HG02938 (cell line): ENCODE measurements around the gene SLC9A2.

Source experiments
- ATAC-seq: cut with Tn5 transposase; IDR thresholded peaks from one replicate; pipeline ENCODE4 v1.9.1; 2021; ENCODE audit warnings: mild to moderate bottlenecking, moderate library complexity; ENCODE audit not compliant: unreplicated experiment

The SLC9A2 gene

DNA sequence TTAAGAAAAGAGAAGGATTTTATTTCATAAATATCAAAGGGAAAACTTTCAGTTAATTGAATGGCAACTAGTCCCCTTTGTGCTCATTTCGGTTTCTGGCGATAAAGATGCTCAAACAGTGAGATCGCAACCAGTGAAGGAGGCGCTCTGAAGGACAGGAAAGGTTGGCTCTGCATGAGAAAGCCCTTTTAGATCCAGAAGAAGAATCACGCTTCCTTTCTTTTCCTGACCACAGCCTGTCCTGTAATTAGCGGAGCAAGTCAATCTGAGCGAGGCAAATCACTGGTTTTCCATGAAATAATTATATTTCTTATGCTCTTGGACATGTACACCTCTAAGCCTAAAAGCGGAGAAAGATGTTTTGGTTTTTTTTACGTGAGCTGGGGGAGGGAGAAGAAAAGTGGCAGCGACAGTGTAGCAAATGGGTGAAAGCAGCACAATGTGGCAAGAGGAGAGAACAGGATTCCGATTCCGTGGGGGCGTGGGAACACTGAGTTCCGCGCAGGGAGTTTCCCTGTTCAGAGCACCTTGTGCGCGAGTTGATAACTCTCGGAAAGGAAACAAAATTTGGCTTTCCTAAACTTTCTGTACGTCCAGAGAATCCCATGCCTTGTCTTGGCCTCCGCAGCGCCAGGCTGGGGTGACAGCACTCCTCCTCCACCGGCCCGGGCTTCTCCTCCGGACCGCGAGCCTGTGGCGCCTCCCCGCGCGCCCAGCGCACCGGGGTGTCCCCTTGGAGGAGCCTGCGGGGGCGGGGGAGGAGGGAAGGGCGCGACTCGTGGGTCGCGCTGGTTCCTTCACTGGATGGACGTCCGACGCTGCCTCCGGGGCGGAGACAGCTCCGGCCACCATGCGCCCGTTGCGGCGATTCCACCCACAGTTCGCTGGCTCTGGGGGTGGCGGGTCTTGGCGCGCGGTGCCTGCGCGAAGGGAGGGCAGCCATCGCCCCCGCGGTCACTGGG, 620 bp upstream of the SLC9A2 start:
- peak; percentile 24 for ATAC-seq

DNA sequence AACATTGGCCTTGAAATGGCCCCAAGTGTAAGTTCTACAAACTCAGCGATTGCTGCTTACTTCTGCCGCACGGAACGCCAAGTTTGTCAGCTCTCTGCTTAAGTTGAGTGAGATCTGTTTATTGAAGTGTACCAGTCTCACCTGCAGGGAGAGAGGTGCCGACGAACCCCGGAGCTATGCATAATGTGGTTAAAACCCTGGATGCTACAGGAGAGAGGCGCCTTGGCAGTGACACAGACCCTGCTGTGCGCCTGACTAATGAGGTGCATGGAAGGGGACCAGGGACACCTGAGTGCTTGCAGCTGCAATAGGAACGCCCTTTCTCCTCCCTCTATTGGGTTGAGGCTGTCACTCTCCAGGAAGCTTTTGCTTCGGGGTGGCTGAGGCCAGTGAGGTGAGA, 979 bp downstream of the SLC9A2 start:
- ATAC-seq: no peak

DNA sequence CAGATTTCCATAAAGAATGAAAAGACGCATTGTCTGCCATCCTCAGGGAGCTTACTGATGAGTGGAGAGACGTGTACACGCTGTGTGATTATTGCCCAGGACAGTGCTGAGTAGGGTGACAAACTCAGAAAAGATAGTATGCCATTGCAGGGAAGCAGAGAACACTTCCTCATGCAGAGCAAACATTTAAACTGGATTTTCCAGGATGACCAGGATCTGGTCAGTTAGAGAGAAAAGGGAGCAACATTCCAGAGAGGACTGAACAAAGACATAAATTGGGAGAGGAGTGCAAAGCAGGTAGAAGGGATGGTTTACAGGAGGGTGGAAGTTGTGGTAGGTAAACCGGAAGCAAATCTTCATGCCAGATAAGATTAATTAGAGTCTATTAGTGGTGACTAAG, 2.3 kb downstream of the SLC9A2 start:
- ATAC-seq: no peak

DNA sequence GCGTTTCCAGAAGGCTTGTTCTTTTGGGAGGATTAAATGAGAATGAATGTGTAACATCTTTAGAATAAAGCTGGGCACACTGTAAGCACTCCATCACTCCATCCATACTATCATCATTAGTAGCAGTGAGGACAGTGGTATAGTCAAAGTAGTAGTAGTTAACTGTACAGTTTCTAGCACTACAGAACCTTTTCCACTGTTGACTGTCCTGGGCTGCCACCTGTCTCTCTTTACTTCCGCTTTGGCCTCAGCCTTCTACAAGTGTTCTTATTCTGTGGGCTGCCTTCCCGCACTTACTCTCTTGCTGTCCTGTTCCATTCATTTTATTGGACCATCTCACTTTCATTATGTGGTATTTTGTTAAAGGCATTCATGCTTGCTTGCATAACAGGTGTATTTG, 3.3 kb downstream of the SLC9A2 start:
- ATAC-seq: no peak

DNA sequence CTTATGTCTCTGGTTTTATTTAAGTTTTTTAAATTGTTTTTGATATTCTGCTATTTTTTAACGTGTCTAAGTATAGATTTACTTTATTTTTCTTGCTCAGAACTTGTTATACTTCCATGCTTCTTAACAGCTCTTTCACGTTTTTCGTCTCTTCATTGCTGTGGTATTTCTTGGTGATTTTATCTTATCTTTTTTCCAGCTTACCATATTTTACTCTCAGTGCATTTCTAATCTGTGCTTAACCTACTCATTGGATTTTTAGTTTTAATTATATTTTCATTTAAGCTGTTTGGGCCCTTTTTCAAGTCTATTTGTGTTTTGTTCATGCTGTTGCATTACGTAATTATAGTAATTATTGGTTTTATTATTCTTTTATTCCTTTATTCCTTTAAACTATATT, 11.1 kb downstream of the SLC9A2 start:
- no peak for ATAC-seq

DNA sequence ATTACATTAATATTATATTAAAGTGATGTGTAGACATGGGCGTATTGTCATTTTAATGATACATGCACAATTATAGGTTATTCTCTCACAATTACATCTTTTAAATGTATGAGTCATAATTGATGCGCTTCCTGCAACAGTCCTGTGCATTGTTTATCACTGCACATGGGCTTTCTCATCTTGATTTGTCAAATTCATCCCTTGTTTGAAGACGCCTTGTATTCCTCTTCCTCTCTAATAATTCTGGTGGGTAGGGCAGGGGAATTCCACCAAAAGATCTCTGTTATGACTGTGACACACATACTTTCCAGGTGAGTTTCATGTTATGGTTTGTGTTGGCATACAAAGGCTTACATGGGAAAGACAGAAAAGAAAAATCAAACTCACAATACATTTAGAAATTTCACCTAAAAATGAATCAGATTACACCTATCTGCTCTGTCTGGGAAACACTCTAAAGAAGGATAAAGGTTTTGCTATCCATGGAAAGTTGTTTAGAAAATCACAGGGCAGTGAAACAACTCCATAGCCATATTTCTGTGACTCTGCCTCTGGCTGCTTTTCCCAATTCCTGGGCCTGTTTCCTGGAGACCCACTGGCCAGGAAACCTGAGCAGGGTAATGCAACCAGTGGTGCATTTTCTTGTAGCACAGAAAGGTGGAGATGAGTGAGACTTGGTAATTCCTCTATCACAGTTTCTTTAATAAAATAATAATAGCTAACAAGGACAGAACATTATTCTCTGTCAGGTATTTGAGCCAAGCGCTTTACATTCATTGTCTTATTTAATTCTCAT, 13.2 kb downstream of the SLC9A2 start:
- ATAC-seq: no peak

DNA sequence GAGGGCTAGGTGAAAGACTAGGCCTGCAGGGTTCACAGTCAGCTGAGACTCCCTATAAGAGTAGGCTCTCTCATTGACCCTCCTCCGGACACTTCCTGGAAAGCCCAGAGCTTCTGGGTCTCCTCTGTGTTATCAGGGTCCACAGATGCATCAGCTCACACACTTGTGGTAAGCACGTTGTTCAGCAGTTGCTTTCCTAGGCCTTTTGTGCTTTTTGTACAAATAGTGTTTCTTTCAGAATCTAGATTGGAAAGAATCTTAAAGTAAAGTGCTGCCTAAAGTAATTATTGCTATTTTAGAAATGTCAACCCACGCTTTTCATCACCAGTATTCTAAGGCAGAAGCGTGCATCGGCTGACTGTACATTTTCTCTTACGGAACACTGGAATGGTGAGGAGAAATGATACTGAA, 15.5 kb downstream of the SLC9A2 start:
- no peak for ATAC-seq

DNA sequence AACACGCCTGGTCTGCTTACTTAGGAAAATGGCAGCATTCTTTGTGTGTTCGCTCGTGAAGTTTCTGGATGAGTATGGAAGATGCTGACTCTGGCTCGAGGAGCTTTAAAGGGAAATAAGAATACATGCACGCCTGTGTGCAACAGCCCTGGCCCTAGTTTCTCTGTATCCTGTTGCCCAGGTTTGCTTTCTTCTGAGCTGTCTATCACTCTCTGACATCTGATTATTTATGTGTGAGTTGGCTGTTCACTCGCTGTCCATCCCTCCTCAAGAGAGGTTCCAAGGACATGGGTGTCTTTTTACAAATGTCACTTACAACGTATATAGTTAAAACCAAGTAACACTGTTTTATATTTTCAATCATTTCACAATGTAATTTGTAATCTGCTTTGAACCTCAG, 16.0 kb downstream of the SLC9A2 start:
- ATAC-seq: no peak

DNA sequence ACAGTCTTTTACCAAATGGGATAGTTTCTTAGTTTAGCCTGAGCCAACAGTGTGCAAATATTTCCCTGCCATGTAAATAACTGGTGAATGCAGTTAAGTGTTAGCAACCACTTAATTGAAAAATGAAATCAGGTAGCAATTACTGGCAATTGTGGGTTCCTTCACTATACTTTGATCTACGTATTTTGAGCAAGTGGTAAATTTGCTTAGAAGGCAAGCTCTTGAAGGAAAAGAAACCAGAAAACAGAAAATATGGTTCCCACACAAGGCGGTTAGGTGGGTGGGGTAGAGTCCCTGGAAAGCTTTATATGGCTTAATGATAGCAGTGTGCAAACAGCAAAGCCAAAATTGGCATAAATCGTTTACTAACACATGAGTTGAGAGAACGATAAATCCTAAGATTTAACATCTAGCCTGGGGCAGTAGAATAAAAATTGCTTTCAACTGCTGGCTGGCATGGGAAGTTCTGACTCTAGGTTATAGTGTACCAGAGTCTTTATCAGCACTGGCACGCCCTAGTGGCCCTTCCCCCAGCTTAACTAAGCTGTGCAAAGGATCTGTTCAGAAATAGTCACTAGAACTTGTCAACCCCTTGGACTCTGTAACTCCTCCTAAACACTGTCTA, 17.0 kb downstream of the SLC9A2 start:
- no peak for ATAC-seq

DNA sequence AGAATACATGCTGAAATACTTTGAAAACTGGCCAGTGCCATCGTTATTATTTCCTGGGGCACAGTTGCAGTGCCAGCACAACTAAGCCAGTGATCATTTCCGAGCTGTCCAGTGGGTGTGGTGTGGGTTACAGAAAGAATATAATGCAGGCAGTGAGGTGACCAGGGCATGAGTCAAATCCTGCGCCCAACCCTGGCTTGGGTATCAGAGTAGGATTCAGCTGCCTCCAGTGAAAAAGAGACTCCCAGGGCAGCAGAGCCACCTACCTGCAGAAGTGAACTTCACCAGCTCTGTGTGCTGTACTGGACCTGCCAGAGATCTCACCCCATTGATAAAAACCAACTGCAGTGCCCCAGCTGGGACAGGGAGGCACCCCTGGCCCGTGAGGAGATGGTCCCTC, 18.0 kb downstream of the SLC9A2 start:
- no peak for ATAC-seq

DNA sequence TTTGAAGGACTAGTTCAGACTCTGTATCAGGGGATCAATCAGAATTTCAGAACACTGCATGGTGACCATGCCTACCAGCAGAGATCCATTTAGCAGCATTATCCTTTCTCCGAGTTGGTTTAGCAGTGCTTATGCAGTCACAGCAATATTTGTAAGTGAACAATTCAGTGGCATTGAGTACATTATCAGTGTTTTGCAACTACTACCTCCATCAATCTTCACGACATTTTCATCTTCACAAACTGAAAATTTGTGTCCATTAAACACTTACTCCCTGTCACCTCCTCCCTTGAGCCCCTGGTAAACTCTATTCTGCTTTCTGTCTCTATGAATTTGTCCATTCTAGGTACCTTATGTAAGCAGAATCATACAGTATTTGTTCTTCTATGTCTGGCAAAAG, 20.1 kb downstream of the SLC9A2 start:
- ATAC-seq: no peak

DNA sequence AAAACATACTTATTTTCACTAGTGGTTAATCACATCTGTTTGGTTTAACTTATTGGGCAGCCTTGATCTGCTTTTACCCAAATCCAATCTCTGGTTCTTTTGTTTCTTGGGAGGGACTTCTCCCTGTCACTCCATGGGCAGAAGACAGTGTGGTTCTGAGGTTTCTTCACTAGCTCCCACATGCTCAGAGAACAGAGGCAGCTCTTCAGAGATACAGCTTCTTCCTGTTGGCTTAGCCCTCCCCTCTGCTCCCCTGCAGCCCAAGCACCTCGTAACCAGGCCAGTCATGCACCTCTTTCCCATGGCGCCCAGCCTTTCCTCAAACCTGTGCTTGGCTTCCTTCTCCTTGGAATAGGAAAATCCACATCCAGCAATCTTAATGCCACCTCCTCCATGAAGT, 32.8 kb downstream of the SLC9A2 start:
- no peak for ATAC-seq

DNA sequence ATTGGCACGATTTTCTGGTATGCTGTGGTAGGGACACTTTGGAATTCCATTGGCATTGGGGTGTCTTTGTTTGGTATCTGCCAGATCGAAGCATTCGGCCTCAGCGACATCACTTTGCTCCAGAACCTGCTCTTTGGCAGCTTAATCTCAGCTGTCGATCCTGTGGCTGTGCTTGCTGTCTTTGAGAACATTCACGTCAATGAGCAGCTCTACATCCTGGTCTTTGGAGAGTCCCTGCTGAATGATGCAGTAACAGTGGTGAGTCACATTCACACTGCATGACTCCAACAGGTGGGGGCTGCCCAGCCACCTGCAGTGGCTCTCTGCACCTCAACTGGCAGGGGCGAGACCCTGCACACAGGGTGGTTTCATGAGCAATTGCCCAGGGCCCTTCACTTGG, 38.4 kb downstream of the SLC9A2 start:
- ATAC-seq: no peak

DNA sequence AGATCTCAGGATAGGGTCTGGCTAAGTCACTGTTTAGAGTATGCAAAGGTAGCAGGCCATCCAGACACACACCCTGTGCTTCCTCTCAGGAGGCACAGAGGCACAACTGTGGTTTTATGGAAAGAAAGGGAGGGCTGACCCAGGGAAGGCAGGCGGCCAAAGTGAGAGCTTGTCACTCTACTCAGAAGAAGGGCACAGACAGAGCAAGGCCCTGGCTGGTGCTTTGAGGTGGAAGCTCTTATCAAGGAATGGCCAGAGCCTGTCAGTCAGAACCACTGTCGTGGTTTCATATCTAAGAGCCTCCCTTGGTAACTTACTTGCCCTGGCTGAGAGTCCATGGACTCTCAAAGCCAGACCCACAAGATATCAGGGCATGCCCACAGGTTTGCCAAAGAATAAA, 40.7 kb downstream of the SLC9A2 start:
- ATAC-seq: no peak

DNA sequence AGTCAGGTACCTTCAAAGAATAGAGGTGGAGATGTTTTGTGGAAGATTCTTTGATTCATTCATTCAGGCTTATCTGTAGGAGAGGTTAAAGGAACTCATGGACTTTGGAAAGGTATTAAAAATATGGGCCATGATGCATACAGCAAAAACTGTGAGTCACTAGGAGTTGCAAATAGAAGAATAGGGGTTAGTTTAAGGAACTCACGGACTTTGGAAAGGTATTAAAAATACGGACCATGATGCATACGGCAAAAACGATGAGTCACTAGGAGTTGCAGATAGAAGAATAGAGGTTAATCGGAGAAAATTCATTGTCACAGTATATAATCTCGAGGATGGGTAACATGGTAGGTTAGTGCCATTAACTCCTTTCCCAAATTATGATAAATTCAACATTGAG, 41.2 kb downstream of the SLC9A2 start:
- ATAC-seq: no peak

DNA sequence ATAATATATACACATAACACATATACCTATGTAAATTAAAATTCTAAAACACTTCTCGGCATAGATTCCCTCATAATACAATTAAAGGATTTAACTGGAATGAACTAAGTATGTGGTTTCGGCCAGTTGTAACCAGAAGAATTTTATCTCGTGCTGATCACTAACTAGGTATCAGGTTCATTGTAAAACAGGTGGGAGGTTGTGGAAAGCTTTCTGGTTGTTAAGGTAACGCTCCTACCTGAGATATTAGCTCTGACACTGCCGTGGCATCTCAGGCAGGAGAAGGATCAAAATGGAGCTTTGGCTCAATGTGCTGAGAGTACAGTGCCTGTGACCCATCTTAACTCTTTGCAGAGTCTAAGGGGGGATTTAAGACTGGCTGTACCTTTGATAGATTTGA, 42.5 kb downstream of the SLC9A2 start:
- no peak for ATAC-seq

DNA sequence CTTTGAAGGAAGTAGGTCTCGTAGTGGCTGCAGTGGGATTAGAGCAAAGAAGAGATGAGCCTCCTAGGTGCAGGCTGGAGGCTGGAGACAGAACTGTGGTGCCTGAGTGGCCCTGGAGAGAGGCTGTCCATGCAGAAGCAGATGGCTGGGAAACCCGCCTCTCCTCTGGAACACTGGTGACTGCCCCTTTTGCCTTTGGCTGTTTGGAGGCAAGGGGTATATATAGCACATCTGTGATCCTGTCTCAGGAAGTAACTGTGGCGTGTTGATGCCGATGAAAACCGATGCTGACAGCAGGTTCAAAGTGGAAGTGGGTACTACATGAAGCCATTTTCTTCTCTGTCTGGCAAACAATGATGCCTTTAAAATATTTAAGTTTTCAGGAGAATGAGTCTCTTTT, 43.5 kb downstream of the SLC9A2 start:
- ATAC-seq: no peak

DNA sequence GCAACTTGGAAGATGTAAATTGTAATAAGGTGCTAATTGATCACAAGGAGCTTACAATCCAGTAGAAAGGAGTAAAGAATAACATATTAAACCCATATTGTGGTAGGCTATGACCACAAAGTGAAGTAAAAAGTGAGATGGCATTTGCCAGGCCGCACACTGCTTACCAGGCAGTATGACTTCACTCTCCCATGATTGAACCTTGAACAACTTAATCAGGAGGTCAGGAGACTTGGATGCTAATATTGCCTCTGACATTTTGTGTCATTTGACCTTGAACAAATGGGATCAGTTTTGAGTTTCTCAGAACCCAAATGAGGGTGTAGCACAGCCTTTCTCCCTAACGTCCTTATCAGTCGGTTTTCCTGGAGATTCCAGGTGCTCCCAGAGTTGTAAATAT, 44.0 kb downstream of the SLC9A2 start:
- ATAC-seq: no peak

DNA sequence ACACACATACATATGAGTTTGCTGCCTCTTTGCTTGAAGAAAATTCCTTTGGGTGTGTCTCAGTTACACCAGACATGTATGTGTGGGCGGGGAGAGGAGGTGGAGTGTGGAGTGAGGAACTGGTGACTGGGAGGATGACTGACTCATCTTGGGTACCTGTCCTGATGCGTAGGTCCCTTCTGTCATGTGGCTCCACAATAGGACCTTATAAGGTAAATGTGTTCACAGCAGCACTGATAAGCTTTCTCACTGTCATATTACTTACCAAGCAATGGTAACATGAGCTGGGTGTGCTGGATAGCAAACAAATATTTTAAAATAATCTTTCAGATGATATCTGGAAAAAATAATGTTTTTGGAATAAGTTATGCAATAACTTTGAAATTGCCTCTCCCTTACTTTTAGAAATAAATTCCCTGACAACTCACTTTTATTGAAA, 45.1 kb downstream of the SLC9A2 start:
- ATAC-seq: no peak

DNA sequence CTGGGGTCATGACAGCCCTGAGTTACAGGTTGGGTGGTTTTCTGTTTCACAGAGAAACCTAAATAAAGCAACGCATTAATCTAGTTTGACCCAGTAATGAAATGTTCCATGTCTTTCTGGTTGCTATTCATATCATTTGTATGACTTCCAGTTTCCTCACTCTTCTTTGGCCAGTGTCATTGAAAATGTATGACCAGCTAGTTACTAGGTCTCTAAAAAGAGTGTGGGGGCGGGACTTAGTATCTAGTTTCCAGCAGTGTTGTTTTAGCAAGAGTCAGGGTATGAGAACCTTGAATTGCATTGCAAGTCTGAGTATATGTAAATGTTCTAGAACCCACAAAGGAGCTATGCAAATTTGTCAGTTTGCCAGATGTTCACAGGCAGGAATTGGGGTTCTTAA, 47.7 kb downstream of the SLC9A2 start:
- ATAC-seq: peak; percentile 78

DNA sequence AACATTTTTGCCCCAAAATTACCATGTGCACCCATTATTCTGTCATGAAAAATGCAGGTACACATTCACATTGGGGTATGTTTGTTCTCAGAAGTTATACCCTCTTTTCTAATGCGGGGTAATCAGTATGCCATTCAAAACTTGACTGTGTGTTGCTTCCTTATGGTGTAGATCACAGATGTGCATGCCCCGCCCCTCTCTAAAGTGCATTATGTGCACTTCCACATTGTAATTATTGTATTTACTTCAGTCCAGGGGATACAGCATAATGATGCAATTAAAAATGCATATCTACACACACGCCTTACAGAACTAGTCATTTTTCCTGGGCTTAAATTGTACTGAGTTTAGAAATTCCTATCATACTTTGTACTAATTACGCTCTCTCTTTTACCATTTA, 48.8 kb downstream of the SLC9A2 start:
- no peak for ATAC-seq

DNA sequence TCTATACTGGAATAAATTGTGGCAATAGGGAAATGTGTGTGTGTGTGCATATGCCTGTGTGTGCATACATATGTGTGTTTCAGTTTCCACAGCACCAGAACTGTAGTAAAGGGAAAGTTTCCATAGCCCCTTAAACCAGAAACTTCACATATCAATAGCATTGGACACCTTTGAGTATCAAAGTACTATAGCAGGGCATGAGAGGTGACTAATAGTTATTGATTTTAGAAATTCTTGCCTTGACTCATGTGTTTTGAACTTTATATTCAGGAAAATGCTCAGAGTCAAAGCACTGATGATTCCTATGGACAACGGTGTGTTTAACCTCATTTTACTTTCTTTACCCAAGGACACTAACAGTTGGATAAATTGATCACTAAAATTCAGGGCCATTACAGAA, 50.0 kb downstream of the SLC9A2 start:
- ATAC-seq: no peak
